Activated CD4-positive, alpha-beta T cell treated with anti-CD3 and anti-CD28 coated beads, Interleukin-2, amount 50 U/mL, for 48 hours (primary cell): Measurements from ENCODE around the gene ARHGAP5.
"Not testable (repeated sequence)": the region's sequence is repeated elsewhere in the genome, so short reads cannot be mapped to it uniquely, and the experiment has no call there.

ENCODE experiments used
- DNase-seq, 2 experiments: peaks; one replicate each; pipeline ENCODE4 v3.0.0-alpha.2; 2020

The ARHGAP5 gene

GRCh38 chr14:32126899-32127730 is 50.0 kb downstream of the ARHGAP5 start:
- DNase-seq = not testable (repeated sequence)

GRCh38 chr14:32127731-32128654 is 50.9 kb downstream of the ARHGAP5 start:
- not testable (repeated sequence) for DNase-seq

- DNase-seq = no peak
These were observed 51.6 kb downstream of the ARHGAP5 start for GRCh38 chr14:32128703-32129102.

GRCh38 chr14:32129124-32129523 is 52.0 kb downstream of the ARHGAP5 start:
- DNase-seq = no peak

GRCh38 chr14:32131689-32132088 is 54.6 kb downstream of the ARHGAP5 start:
- DNase-seq = not testable (repeated sequence)

GRCh38 chr14:32134448-32135097 is 57.5 kb downstream of the ARHGAP5 start:
- DNase-seq = no peak

- DNase-seq = no peak
These were observed 59.1 kb downstream of the ARHGAP5 start for GRCh38 chr14:32136027-32136825.

- DNase-seq = no peak
These were observed 60.2 kb downstream of the ARHGAP5 start for GRCh38 chr14:32137313-32137712.

GRCh38 chr14:32137892-32138291 is 60.8 kb downstream of the ARHGAP5 start:
- DNase-seq = no peak

- no peak for DNase-seq
These were observed 65.2 kb downstream of the ARHGAP5 start for GRCh38 chr14:32142341-32142740.

- no peak for DNase-seq
These were observed 65.8 kb downstream of the ARHGAP5 start for GRCh38 chr14:32142754-32143437.

GRCh38 chr14:32150392-32150791 is 73.3 kb downstream of the ARHGAP5 start:
- DNase-seq = no peak

GRCh38 chr14:32166029-32166428 is 88.9 kb downstream of the ARHGAP5 start:
- DNase-seq = no peak

- DNase-seq = no peak
These were observed 89.8 kb downstream of the ARHGAP5 start for GRCh38 chr14:32166924-32167323.

- DNase-seq = no peak
These were observed 90.8 kb downstream of the ARHGAP5 start for GRCh38 chr14:32167907-32168306.

- DNase-seq = no peak
These were observed 92.1 kb downstream of the ARHGAP5 start for GRCh38 chr14:32169191-32169590.

GRCh38 chr14:32171469-32171868 is 94.4 kb downstream of the ARHGAP5 start:
- DNase-seq = no peak

- DNase-seq = no peak
These were observed 106.3 kb downstream of the ARHGAP5 start for GRCh38 chr14:32183151-32184058.

GRCh38 chr14:32185097-32185496 is 108.0 kb downstream of the ARHGAP5 start:
- DNase-seq = no peak

GRCh38 chr14:32186248-32186647 is 109.1 kb downstream of the ARHGAP5 start:
- no peak for DNase-seq

- no peak for DNase-seq
These were observed 112.7 kb downstream of the ARHGAP5 start for GRCh38 chr14:32189811-32190210.
